Coronary artery (tissue), 2 donors: ENCODE data around the gene NUAK2.

Experiments
- DNase-seq: peaks from one replicate; pipeline ENCODE4 v3.0.0-alpha.2; 2017; ENCODE audit warnings: low spot score
- H3K27ac ChIP-seq, 2 donors: fragments of 200-600 bp; sonication (generic); one replicate each; pipeline ENCODE4 v1.5.1; 2016 to 2019
- H3K4me3 ChIP-seq: fragments of 200-600 bp; sonication (generic); 2 replicates; pipeline ENCODE4 v1.5.1; 2016; ENCODE audit warnings: mild to moderate bottlenecking, moderate library complexity
- CTCF ChIP-seq: fragments of 200-600 bp; sonication (generic); IDR thresholded peaks from one replicate; pipeline ENCODE4 v1.5.1; 2019; ENCODE audit warnings: antibody characterized with exemption

The NUAK2 gene

GRCh38 chr1:205329719-205330118 lies 8.2 kb upstream of the NUAK2 start:
- no peak for DNase-seq
- no peak for TF ChIP-seq CTCF
- no peak overlapping the region for H3K27ac ChIP-seq
- H3K4me3 ChIP-seq = no peak overlapping the region

GRCh38 chr1:205328476-205328875 lies 6.9 kb upstream of the NUAK2 start:
- DNase-seq = no peak
- TF ChIP-seq CTCF = no peak
- Histone ChIP-seq H3K27ac (no peak overlapping the region), H3K4me3 (no peak overlapping the region)

GRCh38 chr1:205326812-205327466 lies 5.4 kb upstream of the NUAK2 start:
- DNase-seq = no peak
- Histone ChIP-seq H3K27ac (no peak overlapping the region), H3K4me3 (no peak overlapping the region)
- TF ChIP-seq CTCF = no peak

GRCh38 chr1:205325334-205325884 lies 3.9 kb upstream of the NUAK2 start:
- TF ChIP-seq CTCF = peak; percentile 39
- DNase-seq = no peak
- Histone ChIP-seq H3K4me3 (no peak overlapping the region), H3K27ac (no peak overlapping the region)

- Histone ChIP-seq H3K4me3 (no peak overlapping the region), H3K27ac (no peak overlapping the region)
- DNase-seq = no peak
- no peak for TF ChIP-seq CTCF
These were observed 3.2 kb upstream of the NUAK2 start for GRCh38 chr1:205324781-205325180.

GRCh38 chr1:205323794-205324193 lies 2.2 kb upstream of the NUAK2 start:
- TF ChIP-seq CTCF = no peak
- no peak for DNase-seq
- H3K27ac ChIP-seq = no peak overlapping the region
- H3K4me3 ChIP-seq = no peak overlapping the region

- H3K4me3 ChIP-seq = peak overlapping the region; percentile 72
- no peak for DNase-seq
- peak overlapping the region in 1 of 2 donors; percentile 52 for H3K27ac ChIP-seq
- TF ChIP-seq CTCF = no peak
These were observed 376 bp upstream of the NUAK2 start for GRCh38 chr1:205321959-205322283.
